Renal cortical epithelial cell (primary cell): ENCODE data around the gene PCDHB10. TPM values are rescaled to one million over a fixed set of nuclear protein-coding genes. Genes with fewer than 3 reads are reported as not detected.
"Not testable (repeated sequence)": the region's sequence is repeated elsewhere in the genome, so short reads cannot be mapped to it uniquely, and the experiment has no call there.

ENCODE experiments used
- DNase-seq: peaks from one replicate; pipeline ENCODE4 v3.0.0-alpha.2; 2011; ENCODE audit warnings: low read depth
- total RNA-seq: library from RNA; depleted of rRNA; stranded (reverse); fragments of >200 nt; gene quantifications from 2 replicates; pipeline ENCODE4 v1.2.3, GENCODE V29; 2014

The PCDHB10 gene
- total RNA-seq, 1 donor from 2014 or later: 0.85 TPM

GRCh38 chr5:141186897-141187512, 5.1 kb upstream of the PCDHB10 start, which contains the start of gene PCDHB9:
TSS of gene PCDHB9 (plus strand) at chr5:141187161. CDS start at chr5:141187319, 158 bp downstream.
- DNase-seq: no peak

- not testable (repeated sequence) for DNase-seq
These were observed 3.5 kb upstream of the PCDHB10 start for GRCh38 chr5:141188682-141189081.

DNA sequence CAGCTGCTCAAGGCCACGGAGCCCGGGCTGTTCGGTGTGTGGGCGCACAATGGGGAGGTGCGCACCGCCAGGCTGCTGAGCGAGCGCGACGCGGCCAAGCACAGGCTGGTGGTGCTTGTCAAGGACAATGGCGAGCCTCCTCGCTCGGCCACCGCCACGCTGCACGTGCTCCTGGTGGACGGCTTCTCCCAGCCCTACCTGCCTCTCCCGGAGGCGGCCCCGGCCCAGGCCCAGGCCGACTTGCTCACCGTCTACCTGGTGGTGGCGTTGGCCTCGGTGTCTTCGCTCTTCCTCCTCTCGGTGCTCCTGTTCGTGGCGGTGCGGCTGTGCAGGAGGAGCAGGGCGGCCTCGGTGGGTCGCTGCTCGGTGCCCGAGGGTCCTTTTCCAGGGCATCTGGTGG, 3.0 kb upstream of the PCDHB10 start:
- DNase-seq: not testable (repeated sequence)

- not testable (repeated sequence) for DNase-seq
These were observed 2.2 kb downstream of the PCDHB10 start for GRCh38 chr5:141194332-141194731.

GRCh38 chr5:141196363-141196762, 4.2 kb downstream of the PCDHB10 start:
- no peak for DNase-seq

DNA sequence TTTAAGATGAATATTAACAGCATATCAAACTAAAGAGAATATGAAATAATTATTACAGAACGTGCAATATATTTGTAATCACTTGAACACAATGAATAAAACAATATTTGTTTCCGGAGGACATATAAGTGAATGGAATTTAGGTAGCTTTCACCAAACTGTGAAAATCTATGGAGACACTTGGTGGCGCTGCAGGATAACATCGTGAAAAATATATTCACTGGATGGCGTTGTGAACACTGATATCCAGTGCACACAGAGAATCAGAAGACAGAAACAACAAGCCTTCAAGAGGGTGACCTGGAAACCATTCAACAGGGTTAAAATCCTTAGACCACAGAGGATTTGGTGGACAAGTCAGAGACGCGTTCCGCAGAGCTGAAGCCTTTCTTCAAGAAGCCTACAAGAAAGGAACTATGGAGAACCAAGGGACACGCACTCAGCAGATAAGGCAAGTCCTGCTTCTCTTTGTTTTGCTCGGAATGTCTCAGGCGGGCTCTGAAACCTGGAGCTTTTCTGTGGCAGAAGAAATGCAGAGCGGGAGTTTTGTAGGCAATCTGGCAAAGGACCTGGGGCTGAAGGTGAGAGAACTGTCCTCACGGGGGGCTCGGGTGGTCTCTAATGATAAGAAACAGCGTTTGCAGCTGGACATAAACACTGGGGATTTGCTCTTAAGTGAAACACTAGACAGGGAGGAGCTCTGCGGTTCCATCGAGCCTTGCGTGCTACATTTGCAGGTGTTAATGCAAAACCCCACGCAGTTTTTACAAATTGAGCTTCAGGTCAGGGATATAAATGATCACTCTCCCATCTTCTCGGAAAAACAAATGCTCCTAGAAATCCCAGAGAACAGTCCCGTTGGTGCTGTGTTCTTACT, 7.4 kb downstream of the PCDHB10 start, which contains the start of gene PCDHB11:
PCDHB11 (plus strand) TSS at position 269 of the 877 bp plus-strand sequence; CDS start at position 417, 148 bp downstream.
- DNase-seq: no peak

GRCh38 chr5:141201126-141201525, 9.0 kb downstream of the PCDHB10 start:
- not testable (repeated sequence) for DNase-seq

DNA sequence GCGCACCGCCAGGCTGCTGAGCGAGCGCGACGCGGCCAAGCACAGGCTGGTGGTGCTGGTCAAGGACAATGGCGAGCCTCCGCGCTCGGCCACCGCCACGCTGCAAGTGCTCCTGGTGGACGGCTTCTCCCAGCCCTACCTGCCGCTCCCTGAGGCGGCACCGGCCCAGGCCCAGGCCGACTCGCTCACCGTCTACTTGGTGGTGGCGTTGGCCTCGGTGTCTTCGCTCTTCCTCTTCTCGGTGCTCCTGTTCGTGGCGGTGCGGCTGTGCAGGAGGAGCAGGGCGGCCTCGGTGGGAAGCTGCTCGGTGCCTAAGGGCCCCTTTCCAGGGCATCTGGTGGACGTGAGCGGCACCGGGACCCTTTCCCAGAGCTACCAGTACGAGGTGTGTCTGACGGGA, 9.5 kb downstream of the PCDHB10 start:
- DNase-seq: not testable (repeated sequence)

- no peak for DNase-seq
These were observed 16.3 kb downstream of the PCDHB10 start, which contains the start of gene PCDHB12 for GRCh38 chr5:141208478-141208877. TSS of gene PCDHB12 (plus strand) at chr5:141208719. CDS start at chr5:141208908, 189 bp downstream.

DNA sequence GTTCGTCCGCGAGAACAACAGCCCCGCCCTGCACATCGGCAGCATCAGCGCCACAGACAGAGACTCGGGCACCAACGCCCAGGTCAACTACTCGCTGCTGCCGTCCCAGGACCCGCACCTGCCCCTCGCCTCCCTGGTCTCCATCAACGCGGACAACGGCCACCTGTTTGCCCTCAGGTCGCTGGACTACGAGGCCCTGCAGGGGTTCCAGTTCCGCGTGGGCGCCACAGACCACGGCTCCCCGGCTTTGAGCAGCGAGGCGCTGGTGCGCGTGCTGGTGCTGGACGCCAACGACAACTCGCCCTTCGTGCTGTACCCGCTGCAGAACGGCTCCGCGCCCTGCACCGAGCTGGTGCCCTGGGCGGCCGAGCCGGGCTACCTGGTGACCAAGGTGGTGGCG, 18.1 kb downstream of the PCDHB10 start:
- not testable (repeated sequence) for DNase-seq

DNA sequence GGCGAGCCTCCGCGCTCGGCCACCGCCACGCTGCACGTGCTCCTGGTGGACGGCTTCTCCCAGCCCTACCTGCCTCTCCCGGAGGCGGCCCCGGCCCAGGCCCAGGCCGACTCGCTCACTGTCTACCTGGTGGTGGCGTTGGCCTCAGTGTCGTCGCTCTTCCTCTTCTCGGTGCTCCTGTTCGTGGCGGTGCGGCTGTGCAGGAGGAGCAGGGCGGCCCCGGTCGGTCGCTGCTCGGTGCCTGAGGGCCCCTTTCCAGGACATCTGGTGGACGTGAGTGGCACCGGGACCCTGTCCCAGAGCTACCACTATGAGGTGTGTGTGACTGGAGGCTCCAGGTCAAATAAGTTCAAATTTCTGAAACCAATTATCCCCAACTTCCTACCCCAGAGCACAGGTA, 18.7 kb downstream of the PCDHB10 start:
- DNase-seq: not testable (repeated sequence)

DNA sequence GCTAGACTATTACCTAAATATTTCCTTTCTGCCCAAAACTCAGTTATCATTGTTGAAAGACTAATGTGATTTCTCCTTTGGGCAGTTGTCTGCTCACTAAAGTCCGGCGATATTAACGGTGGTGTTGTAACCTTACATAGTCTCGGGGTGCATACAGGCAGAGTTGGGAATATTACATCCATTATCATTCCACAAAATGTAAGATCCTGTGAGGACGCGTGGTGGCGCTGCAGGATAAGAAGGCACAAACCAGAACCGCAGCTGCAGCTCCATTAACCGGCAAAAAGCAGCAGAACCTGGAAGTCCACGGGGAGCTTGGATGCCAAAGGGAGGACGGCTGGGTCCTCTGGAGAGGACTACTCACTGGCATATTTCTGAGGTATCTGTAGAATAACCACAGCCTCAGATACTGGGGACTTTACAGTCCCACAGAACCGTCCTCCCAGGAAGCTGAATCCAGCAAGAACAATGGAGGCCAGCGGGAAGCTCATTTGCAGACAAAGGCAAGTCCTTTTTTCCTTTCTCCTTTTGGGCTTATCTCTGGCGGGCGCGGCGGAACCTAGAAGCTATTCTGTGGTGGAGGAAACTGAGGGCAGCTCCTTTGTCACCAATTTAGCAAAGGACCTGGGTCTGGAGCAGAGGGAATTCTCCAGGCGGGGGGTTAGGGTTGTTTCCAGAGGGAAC, 21.6 kb downstream of the PCDHB10 start, which contains the start of gene PCDHB13:
PCDHB13 (plus strand) TSS at position 264 of the 684 bp plus-strand sequence; CDS start at position 469, 205 bp downstream.
- not testable (repeated sequence) for DNase-seq

DNA sequence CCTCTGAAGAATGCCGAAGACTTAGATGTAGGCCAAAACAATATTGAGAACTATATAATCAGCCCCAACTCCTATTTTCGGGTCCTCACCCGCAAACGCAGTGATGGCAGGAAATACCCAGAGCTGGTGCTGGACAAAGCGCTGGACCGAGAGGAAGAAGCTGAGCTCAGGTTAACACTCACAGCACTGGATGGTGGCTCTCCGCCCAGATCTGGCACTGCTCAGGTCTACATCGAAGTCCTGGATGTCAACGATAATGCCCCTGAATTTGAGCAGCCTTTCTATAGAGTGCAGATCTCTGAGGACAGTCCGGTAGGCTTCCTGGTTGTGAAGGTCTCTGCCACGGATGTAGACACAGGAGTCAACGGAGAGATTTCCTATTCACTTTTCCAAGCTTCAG, 22.4 kb downstream of the PCDHB10 start:
- DNase-seq: not testable (repeated sequence)

DNA sequence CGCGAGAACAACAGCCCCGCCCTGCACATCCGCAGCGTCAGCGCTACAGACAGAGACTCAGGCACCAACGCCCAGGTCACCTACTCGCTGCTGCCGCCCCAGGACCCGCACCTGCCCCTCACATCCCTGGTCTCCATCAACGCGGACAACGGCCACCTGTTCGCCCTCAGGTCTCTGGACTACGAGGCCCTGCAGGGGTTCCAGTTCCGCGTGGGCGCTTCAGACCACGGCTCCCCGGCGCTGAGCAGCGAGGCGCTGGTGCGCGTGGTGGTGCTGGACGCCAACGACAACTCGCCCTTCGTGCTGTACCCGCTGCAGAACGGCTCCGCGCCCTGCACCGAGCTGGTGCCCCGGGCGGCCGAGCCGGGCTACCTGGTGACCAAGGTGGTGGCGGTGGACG, 23.4 kb downstream of the PCDHB10 start:
- not testable (repeated sequence) for DNase-seq

DNA sequence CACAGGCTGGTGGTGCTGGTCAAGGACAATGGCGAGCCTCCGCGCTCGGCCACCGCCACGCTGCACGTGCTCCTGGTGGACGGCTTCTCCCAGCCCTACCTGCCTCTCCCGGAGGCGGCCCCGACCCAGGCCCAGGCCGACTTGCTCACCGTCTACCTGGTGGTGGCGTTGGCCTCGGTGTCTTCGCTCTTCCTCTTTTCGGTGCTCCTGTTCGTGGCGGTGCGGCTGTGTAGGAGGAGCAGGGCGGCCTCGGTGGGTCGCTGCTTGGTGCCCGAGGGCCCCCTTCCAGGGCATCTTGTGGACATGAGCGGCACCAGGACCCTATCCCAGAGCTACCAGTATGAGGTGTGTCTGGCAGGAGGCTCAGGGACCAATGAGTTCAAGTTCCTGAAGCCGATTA, 23.9 kb downstream of the PCDHB10 start:
- DNase-seq: not testable (repeated sequence)

DNA sequence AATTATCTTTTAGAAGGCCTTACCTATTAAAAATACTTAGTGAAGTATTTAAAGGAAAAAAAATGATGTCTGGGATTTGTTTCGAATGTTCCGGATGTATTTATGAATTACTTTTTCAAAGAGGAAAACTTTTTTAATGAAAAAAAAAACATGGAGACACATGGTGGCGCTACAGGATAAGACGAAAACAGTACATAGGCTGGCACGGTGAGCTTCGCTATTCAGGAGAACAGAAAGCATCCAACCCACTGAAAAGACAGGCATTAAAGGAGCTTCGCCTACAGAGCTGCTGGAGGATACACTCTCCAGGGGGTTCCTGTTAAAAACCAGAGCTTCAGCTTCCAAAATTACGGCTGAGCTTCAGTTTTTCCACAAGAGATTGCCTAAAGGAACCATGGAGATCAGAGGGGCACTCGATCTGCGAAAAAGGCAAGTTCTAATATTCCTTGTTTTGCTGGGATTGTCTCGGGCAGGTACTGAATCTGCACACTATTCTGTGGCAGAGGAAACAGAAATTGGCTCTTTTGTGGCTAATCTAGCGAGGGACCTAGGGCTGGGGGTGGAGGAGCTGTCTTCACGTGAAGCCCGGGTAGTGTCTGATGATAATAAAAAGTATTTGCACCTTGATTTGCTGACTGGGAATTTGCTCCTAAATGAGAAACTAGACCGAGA, 31.1 kb downstream of the PCDHB10 start, which contains the start of gene PCDHB14:
PCDHB14 (plus strand) TSS at position 232 of the 672 bp plus-strand sequence; CDS start at position 395, 163 bp downstream.
- DNase-seq: no peak

- not testable (repeated sequence) for DNase-seq
These were observed 32.7 kb downstream of the PCDHB10 start for GRCh38 chr5:141224844-141225243.

DNA sequence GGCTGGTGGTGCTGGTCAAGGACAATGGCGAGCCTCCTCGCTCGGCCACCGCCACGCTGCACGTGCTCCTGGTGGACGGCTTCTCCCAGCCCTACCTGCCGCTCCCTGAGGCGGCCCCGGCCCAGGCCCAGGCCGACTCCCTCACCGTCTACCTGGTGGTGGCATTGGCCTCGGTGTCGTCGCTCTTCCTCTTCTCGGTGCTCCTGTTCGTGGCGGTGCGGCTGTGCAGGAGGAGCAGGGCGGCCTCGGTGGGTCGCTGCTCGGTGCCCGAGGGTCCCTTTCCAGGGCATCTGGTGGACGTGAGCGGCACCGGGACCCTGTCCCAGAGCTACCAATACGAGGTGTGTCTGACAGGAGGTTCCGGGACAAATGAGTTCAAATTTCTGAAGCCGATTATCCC, 33.3 kb downstream of the PCDHB10 start:
- not testable (repeated sequence) for DNase-seq

- no peak for DNase-seq
These were observed 42.0 kb downstream of the PCDHB10 start for GRCh38 chr5:141234109-141234667.

- DNase-seq: not testable (repeated sequence)
These were observed 43.8 kb downstream of the PCDHB10 start for GRCh38 chr5:141235922-141236321.
